H54 (cell line): ENCODE results near the gene BICC1.

ENCODE experiments used
- DNase-seq: peaks from one replicate; pipeline ENCODE4 v3.0.0; 2011; ENCODE audit warnings: low spot score, mixed read lengths; ENCODE audit not compliant: insufficient read length
- FAIRE-seq: peaks from 3 replicates; lab custom pipeline; 2011; peaks lifted over from hg19 to GRCh38; lab: Jason Lieb, UNC
- POLR2A ChIP-seq: IDR thresholded peaks from 2 replicates; pipeline ENCODE4 v1.6.1; 2011; ENCODE audit warnings: low read depth, mild to moderate bottlenecking, low read length

The BICC1 gene

DNA sequence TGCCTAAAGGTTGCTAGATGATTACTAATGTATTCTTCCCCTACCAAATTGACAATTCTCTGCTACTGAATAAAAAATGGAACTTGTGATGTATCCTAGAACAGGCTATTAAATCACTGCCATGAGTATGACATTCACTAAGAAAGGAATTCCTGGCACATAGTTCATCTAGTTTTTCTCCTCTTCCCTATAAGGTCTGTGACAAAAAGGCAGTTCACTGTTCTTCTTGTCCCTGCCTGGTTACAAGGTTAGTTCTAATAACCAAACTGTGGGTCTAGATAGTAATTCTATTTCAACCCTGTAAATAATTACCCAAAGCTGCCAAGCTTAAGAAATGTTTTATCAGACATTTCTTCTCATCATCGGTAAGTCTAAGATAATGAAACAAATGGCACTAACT lies 245.6 kb downstream of the BICC1 start:
- FAIRE-seq, result peak; percentile 52
- no peak for TF ChIP-seq POLR2A

GRCh38 chr10:58764087-58764747 lies 251.5 kb downstream of the BICC1 start:
- FAIRE-seq (peak; percentile 86), DNase-seq (no peak)
- no peak for TF ChIP-seq POLR2A

More for the DNA sequence above, 245.6 kb downstream of the BICC1 start:
- DNase-seq, result no peak

GRCh38 chr10:58765910-58766309 lies 253.2 kb downstream of the BICC1 start:
- no peak for TF ChIP-seq POLR2A
- no peak for DNase-seq
- FAIRE-seq, result peak; percentile 65

DNA sequence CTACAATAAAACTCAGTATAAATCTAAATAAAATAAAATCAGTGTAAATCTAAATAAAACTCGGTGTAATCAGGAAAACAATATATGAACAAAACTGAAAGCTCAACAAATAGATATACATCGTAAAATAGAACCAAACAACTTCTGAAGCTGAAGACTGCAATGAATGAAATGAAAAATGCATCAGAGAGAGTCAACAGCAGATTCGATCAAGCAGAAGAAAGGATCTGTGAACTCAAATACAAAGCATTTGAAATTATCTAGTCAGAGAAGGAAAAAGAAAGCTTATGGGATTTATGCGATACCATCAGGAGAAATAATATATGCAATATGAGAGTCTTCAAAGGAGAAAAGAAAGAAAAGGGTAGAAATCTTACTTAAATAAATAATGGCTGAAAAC lies 255.0 kb downstream of the BICC1 start:
- DNase-seq (no peak), FAIRE-seq (no peak)
- TF ChIP-seq POLR2A, result no peak

- FAIRE-seq (peak; percentile 64), DNase-seq (no peak)
- TF ChIP-seq POLR2A, result no peak
These were observed 259.2 kb downstream of the BICC1 start for GRCh38 chr10:58771863-58772262.

DNA sequence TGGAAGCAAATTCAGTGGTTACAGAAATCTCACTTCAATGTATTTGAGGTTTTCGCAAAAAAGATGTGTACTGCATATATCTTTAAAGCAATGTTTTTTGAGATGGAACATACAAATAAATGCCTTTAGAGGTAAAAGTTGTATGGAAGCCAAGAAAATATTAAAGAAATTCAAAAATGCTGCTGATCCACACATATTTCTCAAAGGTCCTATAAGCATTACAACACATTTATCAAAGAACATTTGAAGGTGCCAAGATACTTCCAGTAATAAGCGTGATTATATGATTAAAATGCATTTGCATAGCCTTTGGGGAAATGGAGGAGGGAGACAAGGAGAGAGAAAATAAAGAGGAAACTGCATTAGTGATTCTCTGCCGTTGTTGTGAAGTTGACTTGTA lies 260.1 kb downstream of the BICC1 start:
- DNase-seq, result no peak
- TF ChIP-seq POLR2A, result no peak
- no peak for FAIRE-seq

DNA sequence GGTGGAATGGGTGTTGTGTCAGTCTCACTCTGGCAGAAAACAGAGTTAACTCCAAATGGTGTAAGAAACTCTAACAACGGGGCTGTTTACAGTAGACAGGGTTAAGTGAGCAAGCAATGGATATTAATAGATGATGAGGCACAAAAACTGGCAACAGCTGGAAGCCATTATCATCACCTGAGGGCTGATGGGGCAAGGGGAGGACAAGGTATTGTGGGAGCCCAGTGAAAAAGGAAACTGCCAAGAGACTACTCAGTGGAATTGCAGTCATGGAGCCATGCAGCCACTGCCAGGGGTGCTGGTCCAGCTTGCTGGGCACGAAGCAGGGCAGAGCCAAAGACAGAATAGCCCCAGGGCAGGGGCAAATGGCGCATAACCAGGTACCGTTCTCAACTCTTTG lies 260.7 kb downstream of the BICC1 start:
- FAIRE-seq, result no peak
- DNase-seq, result no peak
- TF ChIP-seq POLR2A, result no peak

- no peak for TF ChIP-seq POLR2A
- FAIRE-seq (peak; percentile 78), DNase-seq (no peak)
These were observed 261.3 kb downstream of the BICC1 start for GRCh38 chr10:58773944-58774343.

- no peak for TF ChIP-seq POLR2A
- peak; percentile 95 for FAIRE-seq
- peak; percentile 32 for DNase-seq
These were observed 263.4 kb downstream of the BICC1 start for GRCh38 chr10:58775960-58776567.

GRCh38 chr10:58776568-58777318 lies 264.1 kb downstream of the BICC1 start:
- no peak for TF ChIP-seq POLR2A
- DNase-seq, result no peak
- no peak for FAIRE-seq

GRCh38 chr10:58778966-58779365 lies 266.3 kb downstream of the BICC1 start:
- no peak for DNase-seq
- no peak for TF ChIP-seq POLR2A
- peak; percentile 33 for FAIRE-seq

- TF ChIP-seq POLR2A, result no peak
- no peak for DNase-seq
- FAIRE-seq, result no peak
These were observed 266.9 kb downstream of the BICC1 start for GRCh38 chr10:58779594-58779993.

GRCh38 chr10:58780476-58780875 lies 267.8 kb downstream of the BICC1 start:
- FAIRE-seq (peak; percentile 66), DNase-seq (no peak)
- TF ChIP-seq POLR2A, result no peak

- DNase-seq, result no peak
- no peak for TF ChIP-seq POLR2A
- FAIRE-seq, result peak; percentile 99
These were observed 269.3 kb downstream of the BICC1 start for GRCh38 chr10:58781873-58782488.
